Jurkat, Clone E6-1 (cell line): ENCODE data around the gene MYRF.

ENCODE experiments used
- DNase-seq: peaks from one replicate; pipeline ENCODE4 v3.0.0-alpha.2; 2011; ENCODE audit warnings: low read depth, low spot score
- H3K4me3 ChIP-seq: 2 replicates; pipeline ENCODE4 v1.5.1; 2011; ENCODE audit warnings: mild to moderate bottlenecking, low read length, control low read depth, moderate library complexity

MYRF gene

GRCh38 chr11:61830237-61831105 lies 78.0 kb downstream of the MYRF start:
- H3K4me3 ChIP-seq = peak overlapping the region; percentile 97
- DNase-seq = no peak

GRCh38 chr11:61832207-61832606 lies 79.8 kb downstream of the MYRF start:
- DNase-seq = no peak
- no peak overlapping the region; the same call in 1 of the 2 replicates for H3K4me3 ChIP-seq

- no peak for DNase-seq
- H3K4me3 ChIP-seq = peak overlapping the region; percentile 26
These were observed 80.3 kb downstream of the MYRF start for GRCh38 chr11:61832754-61833153.

- peak; percentile 91 for DNase-seq
- H3K4me3 ChIP-seq = peak overlapping the region; percentile 42
These were observed 81.0 kb downstream of the MYRF start for GRCh38 chr11:61833471-61833870.

- DNase-seq = no peak
- peak overlapping the region; percentile 42 for H3K4me3 ChIP-seq
These were observed 81.5 kb downstream of the MYRF start for GRCh38 chr11:61833926-61834277.

GRCh38 chr11:61834278-61835048 lies 82.0 kb downstream of the MYRF start:
- peak; percentile 97 for DNase-seq
- peak overlapping the region; percentile 42 for H3K4me3 ChIP-seq

- H3K4me3 ChIP-seq = no peak overlapping the region
- DNase-seq = no peak
These were observed 83.8 kb downstream of the MYRF start for GRCh38 chr11:61836193-61836592.

GRCh38 chr11:61837411-61838005 lies 85.1 kb downstream of the MYRF start:
- no peak for DNase-seq
- no peak overlapping the region for H3K4me3 ChIP-seq
